Measurements from ENCODE around the gene H19.

The H19 gene

DNA sequence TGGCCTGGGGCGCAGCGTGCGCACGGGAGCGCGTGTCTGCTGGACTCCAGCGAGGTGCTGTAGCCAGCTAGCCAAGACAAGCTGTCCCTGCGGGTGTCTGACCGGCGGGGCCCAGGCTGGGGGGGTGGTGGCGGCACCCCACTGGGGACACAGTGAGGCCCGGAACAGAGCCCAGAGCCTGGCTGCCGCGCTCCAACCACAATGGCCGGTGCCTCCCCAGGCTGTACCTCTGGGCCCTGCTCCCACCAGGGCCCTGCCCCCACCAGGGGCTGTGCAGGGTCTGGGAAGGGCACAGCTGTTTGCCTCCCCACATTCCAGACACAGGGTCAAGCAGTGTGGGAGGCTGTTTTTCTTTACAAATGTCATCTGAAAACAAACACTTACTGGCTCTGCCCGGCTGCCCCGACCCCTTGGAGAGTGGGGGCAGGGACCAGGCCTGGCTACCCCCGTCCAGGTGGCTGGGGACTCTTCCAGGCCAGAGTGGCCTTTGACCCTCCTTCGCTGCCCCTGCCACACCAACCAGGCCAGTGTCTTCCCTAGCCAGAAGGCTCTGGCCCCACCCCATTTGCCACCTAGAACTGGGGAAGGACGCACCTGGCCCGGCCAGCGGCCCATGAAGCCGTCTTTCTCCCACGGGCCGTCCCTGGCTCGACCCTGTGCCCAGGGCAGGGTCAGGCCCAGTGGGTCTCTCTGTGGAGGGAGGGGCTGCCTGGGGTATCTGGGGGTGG, 14.6 kb downstream of the H19 start:
- DNase-seq (ENCODE audit: low spot score) = no peak

DNA sequence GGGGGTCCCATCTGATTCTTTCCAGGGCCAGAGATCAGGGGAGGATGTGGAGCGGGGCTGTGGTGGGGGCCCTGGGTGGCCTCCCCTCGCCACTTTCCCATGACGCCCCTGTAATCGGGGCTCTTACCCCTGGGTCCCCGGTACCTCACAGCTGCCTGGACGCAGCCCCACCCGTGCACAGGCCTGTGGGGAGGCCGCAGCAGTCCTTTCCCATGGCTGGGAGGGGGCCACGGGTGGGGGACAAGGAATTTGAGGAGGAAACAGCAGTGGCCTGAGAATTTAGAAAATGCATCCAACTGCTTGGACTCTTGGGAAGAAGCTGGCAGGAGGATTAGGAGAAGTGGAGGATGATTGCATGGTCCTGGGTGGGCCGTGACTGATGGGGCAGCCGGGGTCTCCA, 18.0 kb downstream of the H19 start:
- no peak for DNase-seq (ENCODE audit: low spot score)

DNA sequence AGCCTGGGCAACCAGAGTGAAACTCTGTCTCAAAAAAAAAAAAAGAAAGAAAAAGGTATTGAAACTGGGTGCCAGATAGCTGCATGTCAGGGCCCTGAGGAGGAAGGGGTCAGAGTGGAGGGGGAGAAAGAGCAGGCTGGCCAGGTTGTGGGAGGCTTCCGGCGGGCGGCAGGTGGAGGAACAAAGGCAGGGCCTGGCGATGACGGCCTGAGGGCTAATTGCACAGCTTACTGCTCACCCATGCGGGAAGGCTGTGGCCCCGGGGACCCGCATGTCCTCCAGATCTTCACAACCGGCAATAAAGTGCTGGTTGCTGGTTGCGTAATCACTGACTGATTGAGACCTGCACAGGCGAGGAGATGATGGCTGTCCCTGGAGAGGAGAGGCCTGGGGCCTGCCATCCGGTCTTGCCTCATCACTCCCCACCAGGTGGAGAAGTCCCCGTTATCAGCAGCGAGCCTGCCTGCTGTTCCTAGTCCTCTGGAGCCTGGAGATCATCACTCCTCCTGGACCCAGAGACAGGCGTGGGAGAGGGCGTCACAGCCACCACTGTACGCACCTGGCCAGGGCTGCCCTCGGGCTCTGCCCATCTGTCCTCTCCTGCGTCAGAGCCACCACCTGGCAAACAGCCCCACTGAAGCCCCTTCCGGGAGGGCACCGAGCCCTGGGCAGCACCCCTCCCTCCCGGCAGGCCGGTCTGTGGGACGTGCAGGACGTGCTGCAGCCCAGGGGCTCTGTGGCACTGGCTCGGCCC, 18.7 kb downstream of the H19 start:
- no peak for DNase-seq (ENCODE audit: low spot score)

DNA sequence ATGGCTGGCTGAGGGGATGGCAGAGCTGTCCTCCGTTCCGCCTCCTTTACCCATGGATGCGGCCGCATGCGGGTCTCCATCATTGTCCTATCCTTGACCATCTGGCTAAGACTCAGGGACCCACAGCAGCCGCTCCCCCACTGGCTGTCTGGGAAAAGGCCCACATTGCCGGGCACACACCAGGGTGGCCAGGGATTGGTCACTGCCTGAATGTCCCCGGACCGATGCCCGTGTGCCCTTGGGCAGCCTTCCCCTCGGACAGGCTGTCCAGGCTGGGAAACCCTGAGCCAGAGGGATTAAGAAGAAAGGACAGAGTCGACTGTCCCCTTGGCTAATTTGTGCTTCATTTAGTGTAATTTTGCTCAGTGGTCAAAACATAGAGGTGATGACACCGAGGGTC, 22.5 kb downstream of the H19 start:
- DNase-seq (ENCODE audit: low spot score) = no peak

DNA sequence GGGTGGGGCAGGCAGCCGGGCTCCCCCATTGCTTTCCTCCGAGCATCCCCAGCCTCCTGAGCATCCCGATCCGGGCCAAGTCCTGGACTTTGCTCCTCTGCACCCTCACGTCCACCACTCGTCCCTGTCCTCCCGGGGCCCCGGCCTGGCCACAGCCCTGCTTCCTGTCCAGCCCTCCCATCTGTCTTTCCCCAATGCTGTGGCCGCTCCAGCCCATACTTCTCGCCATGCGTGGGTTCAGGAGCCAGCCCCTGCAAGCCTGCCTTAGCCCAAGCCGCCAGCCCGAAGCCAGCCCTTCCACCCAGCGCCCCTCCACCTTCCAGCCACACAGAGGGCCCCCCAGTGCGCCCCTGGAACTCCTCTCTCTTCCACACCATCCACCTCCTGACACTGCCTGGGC, 26.7 kb downstream of the H19 start:
- no peak for DNase-seq (ENCODE audit: low spot score)

DNA sequence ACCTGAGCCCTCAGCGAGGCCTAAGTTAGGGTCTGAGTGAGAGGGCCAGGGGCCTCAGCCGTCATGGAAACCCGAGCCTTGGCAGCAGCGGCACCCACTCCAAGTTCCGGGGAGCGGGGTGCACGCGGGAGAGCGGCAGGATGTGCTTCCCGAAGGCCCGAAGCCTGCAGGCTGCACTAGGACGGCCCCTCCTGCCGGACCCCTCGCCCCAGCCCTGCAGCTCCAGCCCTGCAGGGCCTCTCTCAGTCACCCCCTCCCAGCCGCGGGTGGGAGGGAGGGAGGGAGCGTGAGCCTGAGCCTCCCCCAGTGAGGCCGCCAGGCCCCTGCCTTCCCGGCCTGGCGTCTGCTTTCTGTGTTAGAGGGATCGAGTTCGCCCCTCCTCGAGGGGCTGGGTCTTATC, 27.9 kb downstream of the H19 start:
- DNase-seq (ENCODE audit: low spot score) = no peak

DNA sequence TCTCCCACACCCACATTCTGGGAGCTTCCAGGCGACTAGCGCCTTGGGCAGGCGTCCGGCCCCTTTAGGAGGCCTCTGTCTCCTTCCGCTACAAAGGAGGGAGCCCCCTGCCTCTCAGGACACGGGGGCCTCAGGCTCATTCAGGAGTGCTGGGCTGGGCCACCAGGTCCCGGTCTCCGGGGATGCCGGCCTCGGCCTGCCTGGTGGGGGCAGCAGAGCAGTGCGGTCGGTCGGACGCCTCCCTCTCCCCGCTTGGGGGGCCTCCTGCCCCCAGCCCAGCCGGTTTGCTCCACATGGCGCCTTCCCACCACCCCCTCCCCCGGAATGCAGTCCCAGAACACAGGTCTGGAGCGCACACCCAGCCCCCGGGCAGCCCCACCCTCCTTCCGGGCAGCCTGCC, 28.6 kb downstream of the H19 start:
- no peak for DNase-seq (ENCODE audit: low spot score)

DNA sequence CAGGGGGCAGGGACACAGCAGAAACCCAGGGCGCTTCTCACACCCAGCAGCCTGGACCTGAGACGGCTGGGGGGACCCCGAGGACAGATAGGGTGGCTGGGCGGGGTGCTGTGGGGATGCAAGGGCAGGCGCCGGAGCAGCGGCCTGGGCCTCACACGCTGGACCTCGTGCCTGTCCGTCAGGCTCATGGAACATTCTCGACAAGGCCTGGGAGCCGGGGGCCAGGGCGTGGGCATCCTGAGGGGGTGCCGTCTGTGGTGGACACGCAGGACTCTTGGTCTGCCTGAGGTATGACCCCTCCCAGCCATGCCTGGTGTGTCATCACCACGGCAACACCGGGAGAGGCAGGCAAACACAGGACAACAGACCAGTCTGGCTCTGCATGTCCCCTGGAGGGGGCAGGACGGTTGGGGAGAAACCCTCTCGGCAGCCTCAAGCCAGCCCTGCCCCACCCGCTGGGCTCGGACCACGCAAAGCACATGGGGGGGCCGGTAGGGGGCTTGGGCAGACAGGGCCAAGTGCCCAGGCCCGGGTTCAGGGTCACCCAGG, 29.1 kb downstream of the H19 start:
- DNase-seq (ENCODE audit: low spot score) = no peak

DNA sequence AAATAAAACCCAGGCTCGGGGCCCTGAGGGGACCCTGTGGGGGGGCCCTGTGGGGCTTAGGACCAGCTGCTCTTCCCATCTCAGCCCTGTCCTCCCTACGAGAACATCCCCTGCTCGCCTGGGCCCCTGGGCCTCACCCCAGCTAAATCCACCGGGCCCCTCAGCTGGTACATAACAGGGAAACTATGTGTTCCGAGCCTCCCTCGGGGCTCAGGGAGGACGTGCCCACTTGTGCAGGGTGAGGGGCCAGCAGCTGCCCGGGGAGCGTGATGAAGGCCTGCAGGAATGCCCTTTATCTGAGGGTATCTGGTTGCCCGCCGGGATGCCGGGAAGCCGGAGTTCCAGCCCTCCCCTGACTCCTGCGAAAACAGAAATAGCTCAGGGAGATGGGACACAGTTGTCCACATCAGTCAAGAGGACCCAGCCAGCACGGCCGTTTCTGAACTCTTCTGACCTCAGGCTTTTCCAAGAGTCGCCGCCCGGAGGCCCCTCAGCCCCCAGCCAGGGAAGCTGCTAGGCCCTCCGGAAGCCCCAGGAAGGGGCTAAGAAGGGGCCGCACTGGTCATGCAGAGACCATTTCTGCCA, 29.9 kb downstream of the H19 start:
- no peak for DNase-seq (ENCODE audit: low spot score)

DNA sequence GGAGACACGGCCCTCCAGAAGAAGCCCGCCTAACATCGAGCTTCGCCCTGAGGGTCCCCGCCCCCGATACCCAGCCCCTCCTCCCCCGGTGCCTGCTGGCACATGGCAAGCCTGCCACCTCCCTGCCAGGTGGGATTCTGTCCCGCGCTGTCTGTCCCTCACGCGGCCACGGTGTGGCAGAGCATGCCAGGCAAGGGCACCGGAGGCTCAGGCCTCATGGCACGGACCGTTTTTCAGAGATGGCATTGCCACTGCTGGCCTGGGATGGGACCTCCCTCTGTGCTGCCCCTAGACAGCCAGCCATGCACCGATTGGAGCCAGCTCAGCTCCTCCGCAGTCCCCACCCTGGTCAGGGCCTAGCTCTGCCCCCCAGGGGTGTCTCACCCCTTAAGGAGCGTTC, 31.1 kb downstream of the H19 start:
- no peak for DNase-seq (ENCODE audit: low spot score)

DNA sequence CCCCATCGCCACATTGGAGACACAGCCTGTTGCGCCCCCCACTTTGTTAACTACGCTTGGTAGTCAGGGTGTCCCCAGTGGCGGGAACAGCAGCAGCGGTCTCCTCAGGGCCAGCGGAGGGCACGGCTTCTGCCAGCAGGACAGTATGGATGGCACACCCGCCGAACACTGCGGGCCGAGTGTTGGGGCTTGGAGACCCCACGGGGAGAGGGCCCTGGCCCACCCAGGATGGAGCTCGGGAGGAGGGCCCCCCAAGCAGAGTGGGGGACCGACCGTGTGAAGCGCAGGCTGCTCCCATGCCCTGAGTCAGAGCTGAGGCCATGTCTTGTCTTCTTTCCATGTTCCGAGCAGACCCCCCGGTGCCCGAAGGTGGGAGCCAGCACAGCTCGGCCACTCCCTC, 32.7 kb downstream of the H19 start:
- DNase-seq (ENCODE audit: low spot score) = no peak

DNA sequence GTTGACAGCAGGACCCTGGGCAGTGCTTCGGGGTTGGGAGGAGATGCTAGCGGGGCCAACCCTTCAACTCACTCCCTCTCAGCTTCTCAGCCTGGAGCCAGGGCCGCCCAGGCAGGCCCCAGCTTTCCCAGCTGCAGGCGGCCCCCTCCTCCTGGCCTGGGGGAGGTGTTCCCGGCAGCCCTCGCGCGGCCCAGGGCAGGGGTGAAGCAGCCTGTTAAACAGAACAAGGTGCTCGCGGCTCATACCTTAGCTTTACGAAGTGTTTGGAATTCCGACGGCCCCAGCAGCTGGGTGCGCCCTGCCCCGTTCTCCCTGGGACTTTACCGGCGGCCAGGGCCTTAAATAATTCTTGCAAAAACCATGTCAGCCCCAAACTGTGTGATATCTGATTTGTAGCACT, 33.3 kb downstream of the H19 start:
- no peak for DNase-seq (ENCODE audit: low spot score)

DNA sequence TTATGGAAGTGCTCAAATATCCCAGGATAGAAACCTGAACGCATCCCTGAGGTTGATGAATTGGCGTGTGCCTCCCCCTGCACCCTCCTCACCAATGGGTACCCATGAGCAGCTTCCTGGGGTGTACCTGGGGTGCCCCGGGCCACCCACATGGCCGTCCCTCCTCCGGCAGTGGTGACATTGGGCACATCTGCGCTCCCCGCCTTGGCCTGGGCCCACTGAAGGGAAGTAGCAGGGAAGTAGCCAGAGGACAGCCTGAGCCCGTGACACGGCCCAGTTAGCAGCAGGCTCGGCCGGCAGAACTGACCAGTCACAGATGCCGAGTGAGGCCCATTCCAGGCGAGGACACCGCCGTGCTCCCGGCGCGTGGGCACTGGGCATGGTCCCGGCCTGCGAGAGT, 33.8 kb downstream of the H19 start:
- DNase-seq (ENCODE audit: low spot score) = no peak

DNA sequence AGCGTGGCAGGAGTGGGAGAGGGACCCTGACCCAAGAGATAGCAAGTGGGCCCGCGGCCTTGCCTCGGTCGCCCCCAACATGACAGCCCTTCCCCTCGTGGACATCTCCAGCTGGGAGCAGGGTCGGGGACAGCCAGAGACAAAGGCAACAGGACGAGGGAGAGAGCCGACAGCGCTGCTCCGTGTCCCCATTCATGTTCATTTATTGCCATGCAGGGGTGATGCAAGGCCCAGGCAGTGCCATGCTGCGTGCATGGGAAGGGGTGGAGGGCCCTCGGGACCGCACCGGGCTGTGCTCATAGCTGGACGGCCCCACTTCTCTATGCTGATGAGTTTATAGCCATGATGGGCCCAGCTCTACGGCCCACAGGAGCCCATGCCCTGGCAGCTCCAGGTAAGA, 37.9 kb downstream of the H19 start:
- DNase-seq (ENCODE audit: low spot score) = no peak

DNA sequence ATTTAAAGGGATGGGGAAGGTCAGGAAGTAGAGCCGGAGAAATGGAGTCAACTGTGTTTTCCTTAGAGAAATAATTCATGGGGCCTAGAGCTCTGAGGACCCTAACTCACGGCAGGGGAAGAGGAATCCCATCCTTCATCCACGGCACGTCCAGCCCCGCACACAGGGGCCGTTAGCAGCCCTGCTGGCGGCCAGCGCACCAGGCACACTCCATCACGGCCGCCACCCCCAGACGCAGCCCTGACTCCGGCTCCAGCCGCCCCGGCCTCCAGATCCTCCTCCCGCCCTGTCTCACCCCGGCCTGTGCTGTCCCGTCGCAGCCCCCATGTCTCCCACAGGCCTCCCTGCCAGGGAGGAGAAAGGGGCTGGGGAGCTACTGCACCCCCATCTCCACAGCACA, 39.3 kb downstream of the H19 start:
- no peak for DNase-seq (ENCODE audit: low spot score)

DNA sequence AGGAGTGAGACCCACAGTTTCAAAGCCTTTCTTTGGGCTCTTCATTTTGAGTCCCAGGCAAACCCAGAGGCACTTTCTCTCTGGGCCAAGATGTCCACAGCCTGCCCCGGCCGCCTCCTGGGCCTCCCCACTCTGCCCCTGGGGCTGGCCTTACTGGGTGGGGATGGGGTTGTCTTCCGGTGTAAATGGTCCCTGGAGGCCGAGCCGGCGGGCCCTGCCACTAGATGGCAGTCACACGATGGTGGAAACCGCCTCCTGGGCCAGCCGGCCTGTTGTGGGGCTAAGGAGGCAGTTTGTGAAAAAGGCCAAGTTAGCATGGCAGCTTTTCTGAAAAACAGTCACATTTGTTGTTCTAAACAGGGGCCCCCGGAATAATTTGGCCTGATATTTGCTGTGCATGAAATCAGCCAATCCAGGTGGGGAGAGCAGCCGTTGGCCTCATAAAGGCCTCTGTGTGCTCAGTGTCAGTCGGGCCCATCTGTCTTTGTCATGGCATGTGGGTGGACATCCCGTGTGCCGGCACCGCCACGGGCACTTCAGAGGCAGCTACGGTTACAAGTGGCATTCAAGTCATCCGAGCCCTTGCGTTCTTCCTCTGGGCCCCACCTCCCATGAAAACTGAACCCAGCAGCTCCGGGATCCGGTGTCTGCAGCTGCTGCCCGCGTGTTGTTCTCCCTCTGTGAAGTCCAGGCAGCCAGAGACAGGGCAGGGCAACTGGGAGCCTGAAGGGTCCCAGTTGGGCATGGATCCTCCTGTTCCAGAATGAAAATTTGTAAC, 44.0 kb downstream of the H19 start:
- DNase-seq (ENCODE audit: low spot score) = no peak

DNA sequence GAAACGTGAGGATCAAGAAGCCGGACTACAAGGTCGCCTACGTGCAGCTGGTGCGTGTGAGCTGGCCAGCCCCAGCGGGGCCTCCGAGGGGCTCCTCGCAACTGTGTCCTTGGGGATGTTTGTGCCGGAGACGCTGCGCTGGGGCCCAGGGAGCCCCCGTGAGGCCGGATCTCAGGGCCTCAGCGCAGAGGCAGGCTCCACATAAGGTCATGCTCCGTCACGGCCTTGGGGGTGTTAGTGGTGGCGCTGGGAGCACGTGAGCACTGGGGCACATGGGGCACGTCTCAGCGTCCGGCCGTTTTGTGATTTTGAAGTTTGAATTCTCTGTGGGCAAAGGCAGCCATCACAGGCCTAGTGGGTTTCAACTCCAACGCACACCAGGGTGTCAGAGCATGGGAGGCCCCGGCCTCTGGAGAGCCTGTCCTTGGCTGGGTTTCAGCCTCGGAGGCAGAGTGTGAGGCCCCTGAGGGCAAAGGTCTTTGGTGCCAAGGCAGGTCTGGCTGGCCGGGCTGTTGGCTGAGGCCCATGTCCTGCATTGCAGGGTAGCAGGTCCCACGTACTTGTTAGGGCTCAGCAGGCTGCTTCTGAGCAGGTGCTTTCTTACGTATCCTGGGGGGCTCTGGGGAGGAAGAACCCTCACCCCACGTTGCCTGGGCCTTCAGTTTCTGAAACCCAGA, 44.7 kb downstream of the H19 start:
- no peak for DNase-seq (ENCODE audit: low spot score)

DNA sequence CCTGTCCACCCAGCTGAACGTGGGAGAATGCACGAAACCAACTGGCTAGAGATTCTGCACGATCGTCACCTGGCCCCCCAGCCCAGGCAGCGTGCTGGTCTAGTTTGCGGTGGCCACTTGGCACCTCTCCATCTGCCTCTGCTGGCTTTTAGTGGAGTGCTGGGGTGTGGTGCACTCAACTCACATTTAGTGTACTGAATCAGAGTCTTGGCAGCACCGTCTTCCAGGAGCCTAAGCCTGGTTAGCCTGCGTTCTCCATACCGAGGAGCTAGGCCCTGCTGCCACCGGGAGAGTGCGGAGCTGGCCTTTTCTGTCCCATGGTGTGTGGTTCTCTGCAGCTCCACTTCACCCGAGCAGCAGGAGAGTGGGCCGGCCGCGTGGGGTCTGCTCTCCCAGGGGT, 47.7 kb downstream of the H19 start:
- no peak for DNase-seq (ENCODE audit: low spot score)

DNA sequence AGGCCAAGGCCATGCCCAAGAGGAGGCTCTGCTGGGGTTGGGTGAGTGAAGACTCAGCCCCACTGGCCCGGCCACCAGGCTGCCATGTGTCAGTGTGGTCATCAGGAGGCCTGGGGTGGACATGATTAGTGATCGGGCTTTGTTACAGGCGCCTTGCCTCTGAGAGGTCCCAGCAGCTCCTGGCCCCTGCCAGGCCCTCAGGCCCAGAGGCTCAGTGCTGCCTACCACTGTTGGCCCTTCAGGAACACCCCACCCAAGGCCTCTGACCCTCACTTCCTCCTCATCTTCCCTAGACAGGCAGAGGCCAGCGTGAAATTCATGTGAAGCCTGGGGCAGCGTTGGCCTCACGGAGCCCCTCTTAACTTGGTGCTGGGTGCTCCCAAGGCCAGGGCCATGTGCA, 48.3 kb downstream of the H19 start:
- no peak for DNase-seq (ENCODE audit: low spot score)

DNA sequence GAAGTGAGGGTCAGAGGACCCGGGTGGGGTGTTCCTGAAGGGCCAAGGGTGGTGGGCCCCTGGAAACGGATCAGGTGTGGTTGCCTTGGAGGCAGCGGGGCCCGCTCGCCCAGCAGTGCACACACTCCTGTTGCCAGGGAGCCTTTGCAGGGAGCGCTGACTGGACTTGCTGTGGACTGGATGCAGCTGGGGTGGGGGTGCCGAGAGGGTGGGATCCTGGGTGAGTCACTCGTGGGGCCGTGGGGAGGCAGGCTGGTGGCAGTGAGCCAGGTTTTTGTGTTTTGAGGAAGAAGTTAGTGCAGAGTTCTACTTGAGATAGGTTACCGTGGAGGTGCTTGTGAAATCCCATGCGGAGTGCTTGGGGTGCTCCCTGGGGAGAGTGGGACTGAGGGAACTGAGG, 49.3 kb downstream of the H19 start:
- DNase-seq (ENCODE audit: low spot score) = no peak

DNA sequence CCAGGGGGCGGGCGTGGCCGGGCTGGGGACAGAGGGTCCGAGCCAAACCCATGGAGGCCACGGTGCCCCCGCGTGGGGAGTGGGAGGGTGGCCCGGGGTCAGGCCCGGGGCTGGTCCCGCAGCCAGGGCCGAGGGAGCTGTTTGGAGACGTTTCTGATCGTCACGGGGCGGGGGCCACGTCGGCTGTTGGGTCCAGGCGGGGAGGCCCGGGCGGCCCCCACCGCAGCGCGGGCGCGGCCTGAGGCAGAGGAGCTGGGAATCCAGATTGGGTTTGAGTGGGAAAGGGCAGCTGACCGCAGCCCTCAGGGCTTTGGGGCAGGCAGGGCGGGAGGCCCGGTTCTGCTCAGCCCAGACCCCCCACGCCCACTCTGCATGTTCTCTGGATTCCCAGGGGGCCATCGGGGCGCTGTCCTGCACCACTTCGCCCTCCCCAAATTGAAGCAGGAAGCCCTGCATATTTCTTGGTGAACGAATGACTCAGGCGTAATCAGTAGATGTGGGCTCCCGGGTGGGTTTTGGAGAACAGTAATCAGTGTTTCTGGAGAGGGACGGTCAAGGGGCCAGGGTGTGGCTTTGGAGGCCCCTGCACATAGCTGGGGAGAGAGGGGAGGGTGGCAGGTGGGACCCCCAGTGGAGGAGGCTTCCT, 49.9 kb downstream of the H19 start:
- no peak for DNase-seq (ENCODE audit: low spot score)

Data from LoVo (cell line).